GM19468 (cell line): ENCODE measurements around the gene SLC24A4.

ENCODE experiments used
- ATAC-seq: cut with Tn5 transposase; IDR thresholded peaks from one replicate; pipeline ENCODE4 v1.9.1; 2021; ENCODE audit warnings: mild to moderate bottlenecking, moderate library complexity, moderate number of reproducible peaks; ENCODE audit not compliant: unreplicated experiment; ENCODE audit errors: extremely low read depth

Gene SLC24A4

GRCh38 chr14:92426237-92426636 is 103.3 kb downstream of the SLC24A4 start:
- ATAC-seq, result no peak

GRCh38 chr14:92427096-92427495 is 104.1 kb downstream of the SLC24A4 start:
- no peak for ATAC-seq

GRCh38 chr14:92430686-92431085 is 107.7 kb downstream of the SLC24A4 start:
- no peak for ATAC-seq

GRCh38 chr14:92431199-92431725 is 108.3 kb downstream of the SLC24A4 start:
- ATAC-seq, result no peak

- no peak for ATAC-seq
Observed at GRCh38 chr14:92433407-92433806, 110.4 kb downstream of the SLC24A4 start.

GRCh38 chr14:92435154-92435553 is 112.2 kb downstream of the SLC24A4 start:
- no peak for ATAC-seq

- no peak for ATAC-seq
Observed at GRCh38 chr14:92436115-92436776, 113.3 kb downstream of the SLC24A4 start.

- no peak for ATAC-seq
Observed at GRCh38 chr14:92437309-92437708, 114.3 kb downstream of the SLC24A4 start.

GRCh38 chr14:92437729-92438285 is 114.8 kb downstream of the SLC24A4 start:
- ATAC-seq, result no peak

GRCh38 chr14:92439537-92440344 is 116.8 kb downstream of the SLC24A4 start:
- no peak for ATAC-seq

GRCh38 chr14:92440345-92441003 is 117.5 kb downstream of the SLC24A4 start:
- ATAC-seq, result no peak

- ATAC-seq, result no peak
Observed at GRCh38 chr14:92441751-92442504, 119.0 kb downstream of the SLC24A4 start.

- ATAC-seq, result no peak
Observed at GRCh38 chr14:92443167-92443566, 120.2 kb downstream of the SLC24A4 start.

GRCh38 chr14:92443741-92444140 is 120.8 kb downstream of the SLC24A4 start:
- ATAC-seq, result no peak

GRCh38 chr14:92446771-92447170 is 123.8 kb downstream of the SLC24A4 start:
- ATAC-seq, result no peak

GRCh38 chr14:92447416-92448197 is 124.6 kb downstream of the SLC24A4 start:
- no peak for ATAC-seq

GRCh38 chr14:92448786-92449185 is 125.8 kb downstream of the SLC24A4 start:
- ATAC-seq, result no peak

- no peak for ATAC-seq
Observed at GRCh38 chr14:92449404-92450181, 126.6 kb downstream of the SLC24A4 start.
